IPS-NIHi7 (cell line): ENCODE data around the gene RASAL3.
"Not testable (repeated sequence)": the region's sequence is repeated elsewhere in the genome, so short reads cannot be mapped to it uniquely, and the experiment has no call there.

Experiments used
- DNase-seq: peaks from one replicate; pipeline ENCODE4 v3.0.0; 2012; ENCODE audit warnings: mixed read lengths; ENCODE audit errors: extremely low spot score

Gene RASAL3

DNA sequence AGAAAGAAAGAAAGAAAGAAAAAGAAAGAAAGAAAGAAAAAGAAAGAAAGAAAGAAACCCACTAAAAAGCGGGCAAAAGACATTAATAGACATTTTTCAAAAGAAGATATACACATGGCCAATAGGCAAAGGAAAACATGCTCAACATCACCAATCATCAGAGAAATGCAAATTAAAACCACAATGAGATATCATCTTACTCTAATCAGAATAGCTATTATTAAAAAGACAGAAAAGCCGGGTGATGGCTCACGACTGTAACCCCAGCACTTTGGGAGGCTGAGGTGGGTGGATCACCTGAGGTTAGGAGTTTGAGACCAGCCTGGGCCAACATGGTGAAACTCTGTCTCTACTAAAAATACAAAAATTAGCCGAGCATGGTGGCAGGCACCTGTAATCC lies 9.5 kb upstream of the RASAL3 start:
- not testable (repeated sequence) for DNase-seq

DNA sequence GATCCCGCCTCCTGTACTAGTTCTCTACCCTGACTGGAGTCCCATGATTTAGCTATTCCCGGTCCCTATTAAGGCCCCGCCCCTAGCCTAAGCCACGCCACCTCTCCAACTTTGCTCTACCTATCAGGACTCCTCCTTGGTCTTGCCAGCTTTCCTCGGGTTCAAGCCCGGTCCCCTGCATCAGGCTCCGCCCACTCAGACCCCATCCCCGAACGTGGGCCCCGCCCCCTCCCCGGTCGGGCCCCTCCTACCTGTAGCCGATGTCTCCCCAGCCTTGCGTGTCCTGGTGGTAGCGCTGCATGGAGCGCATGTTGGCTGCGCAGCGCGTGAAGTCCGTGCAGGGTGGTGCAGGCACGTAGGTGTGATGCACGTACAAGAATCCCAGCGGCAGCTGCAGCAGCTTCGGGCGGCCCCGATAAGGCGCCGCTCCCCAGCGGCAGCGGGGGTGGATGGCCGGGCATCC lies 7.3 kb upstream of the RASAL3 start:
- DNase-seq, result no peak

DNA sequence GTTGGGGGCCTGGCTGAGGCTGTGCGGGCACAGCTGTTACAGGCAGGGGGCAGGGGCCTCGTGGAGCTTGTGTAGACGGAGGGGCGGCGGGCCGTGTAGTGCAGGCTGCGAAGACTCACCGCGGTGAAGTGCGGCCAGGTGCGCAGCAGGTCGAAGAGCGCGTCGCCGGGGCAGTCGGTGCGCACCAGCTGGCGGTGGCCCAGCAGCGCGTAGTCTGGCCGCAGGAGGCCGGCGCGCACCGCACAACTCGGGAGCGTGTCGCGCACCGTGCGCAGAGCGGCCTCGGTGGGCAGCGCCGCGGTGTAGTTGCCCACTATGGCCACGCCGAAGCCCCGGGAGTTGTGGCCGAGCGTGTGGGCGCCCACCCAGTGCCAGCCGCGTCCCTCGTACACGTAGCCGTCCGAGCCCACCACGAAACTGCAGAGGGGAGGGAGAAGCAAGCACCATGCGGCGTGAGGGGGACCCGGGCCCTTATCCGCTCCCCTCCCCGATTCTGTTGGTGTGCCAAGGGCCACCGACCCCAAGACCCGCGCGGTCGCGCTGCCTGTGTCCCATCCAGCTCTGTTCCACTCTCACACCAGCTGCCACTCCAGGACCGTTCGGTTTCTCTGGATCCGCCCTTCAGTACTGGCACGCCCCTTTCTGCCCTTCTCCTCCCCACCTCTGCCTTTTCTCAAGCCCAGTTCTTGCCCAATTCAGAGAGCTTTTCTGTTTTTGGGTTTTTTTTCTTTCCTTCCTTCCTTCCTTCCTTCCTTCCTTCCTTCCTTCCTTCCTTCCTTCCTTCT lies 5.4 kb upstream of the RASAL3 start:
- DNase-seq, result no peak

DNA sequence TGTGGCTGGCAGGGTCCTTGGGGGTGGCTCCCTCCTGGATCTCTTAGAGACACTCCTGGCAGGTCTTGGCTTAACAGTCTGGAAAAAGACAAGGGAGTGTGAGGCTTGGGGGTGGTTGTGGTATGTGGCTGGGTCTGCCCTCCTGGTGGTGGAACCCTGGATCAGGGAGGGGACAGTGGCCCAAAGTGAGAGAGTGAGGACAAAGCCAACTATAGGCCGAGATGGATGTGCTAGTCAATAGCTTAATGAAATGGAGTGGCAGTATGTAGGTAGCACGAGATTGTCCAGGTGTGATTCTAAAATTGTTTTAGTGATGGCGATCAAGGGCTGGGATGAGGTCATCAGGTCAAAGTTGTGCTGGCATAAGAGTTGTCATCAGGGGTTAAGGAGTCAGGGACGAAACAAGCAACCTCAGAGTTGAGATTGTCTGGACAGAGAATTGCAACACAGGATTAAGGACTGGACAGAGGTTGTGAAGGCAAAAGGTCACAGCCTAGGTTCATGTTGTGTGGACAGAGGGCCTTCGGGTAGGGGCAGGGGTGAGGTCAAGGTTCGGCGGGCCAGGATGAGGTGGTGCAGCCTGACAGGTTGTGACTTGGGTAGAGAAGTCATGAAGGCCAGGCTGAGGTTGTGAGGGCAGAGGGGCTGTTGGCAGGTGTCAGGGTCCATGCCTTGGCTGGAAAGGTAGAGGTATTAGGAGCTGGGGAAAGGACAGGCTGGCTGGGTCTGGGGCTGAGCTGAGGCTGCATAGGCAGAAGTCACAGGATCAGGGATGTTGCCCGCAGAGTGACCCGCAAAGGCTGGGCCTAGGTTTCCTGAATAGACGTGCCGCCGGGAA lies 4.5 kb upstream of the RASAL3 start:
- no peak for DNase-seq

DNA sequence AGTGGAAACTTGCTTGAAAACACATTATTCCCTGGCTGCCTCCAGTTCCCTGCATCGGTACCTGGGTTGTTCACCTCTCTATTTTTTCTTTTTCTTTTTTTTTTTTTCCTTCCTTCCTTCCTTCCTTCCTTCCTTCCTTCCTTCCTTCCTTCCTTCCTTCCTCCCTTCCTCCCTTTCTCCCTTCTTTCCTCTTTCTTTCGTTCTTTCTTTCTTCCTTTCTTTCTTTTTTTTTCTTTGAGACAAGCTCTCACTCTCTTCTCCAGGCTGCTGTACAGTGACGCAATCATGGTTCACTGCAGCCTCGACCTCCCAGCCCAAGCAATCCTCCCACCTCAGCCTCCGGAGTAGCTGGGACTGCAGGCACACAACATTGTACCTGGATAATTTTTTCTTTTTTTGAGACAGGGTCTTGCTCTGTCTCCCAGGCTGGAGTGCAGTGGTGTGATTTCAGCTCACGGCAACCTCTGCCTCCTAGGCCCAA lies 3.4 kb upstream of the RASAL3 start:
- no peak for DNase-seq

DNA sequence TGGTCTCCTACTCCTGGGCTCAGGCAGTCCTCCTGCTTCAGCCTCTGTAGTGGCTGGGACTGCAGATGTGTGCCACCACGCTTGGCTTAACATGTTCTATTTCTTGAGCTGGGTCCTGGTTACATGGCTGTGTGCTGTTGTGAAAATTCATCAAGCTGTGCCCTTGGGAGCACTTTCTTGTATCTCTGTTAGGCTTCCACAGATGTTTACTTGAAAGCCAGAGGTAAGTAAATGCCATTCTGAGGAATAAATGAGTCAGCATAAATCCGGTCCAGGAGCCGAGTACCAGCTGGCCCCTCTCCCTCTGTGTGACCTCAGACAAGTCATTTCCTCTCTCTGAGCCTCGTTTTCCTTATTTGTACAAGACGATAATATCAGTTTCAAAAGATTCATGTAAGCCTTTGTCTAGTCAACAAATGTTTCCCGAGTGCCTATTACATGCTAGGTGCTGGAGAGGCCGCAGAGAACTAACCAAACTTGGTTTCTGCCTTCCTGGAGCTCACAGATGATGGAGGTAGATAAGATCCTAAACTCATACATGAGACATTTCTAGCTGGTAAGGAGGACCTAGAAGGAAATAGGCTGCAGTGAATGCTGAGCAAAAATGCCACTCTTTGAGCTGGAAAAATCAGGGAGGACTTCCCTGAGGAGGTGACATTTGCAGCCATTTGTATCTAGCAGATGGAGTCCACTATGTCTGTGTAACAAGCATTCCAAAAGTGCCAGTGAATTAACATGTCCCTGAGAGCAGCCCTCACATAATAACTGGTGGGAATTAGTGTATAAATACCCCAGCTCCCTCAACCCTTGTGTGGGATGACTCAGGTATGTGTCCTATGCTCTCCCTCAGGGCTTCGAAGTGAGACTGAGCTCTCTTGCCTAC lies 2.7 kb upstream of the RASAL3 start:
- DNase-seq, result no peak

DNA sequence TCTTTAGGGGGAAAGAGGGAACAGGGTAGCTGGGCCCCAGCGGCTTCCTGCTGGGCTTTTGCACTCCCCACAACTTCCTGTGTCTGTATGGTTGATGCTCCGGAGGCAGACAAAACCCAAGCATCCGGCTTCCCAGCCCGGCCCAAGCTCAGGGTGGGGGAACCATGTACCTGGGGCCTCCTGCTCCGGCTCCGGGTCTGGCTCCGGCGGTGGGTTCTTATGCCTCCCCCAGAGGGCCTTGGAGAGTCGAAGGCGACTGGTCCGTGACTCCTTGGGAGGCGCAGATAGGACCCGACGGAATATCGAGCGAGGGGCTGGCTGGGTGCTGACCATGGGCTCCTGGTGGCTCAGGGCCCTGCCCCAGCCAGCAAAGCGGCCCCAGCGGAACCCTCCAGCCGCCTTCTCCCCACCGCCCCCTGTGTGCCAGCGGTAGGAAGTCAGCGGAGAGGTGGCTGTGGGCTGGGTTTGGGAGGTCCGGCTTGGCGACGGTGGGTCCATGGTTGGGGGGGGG lies 428 bp downstream of the RASAL3 start:
- DNase-seq, result no peak

DNA sequence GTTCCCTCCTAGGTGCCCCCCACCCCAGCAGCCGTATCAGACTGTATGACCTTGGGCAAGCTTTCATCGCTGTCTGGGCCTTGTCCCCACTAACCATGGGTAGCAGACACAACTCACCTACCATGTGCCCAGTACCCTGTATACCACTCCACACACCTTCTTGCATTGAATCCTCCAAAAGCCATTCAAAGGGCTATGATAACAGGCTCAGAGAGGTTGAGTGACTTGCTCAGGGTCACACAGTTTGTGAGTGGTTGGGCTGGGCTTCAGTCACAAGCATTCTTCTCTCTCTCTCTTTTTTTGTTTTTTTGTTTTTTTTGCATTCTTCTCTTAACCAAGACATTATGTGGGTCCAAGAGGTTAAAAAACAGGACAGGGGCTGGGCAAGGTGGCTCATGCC lies 2.6 kb downstream of the RASAL3 start:
- DNase-seq, result no peak

DNA sequence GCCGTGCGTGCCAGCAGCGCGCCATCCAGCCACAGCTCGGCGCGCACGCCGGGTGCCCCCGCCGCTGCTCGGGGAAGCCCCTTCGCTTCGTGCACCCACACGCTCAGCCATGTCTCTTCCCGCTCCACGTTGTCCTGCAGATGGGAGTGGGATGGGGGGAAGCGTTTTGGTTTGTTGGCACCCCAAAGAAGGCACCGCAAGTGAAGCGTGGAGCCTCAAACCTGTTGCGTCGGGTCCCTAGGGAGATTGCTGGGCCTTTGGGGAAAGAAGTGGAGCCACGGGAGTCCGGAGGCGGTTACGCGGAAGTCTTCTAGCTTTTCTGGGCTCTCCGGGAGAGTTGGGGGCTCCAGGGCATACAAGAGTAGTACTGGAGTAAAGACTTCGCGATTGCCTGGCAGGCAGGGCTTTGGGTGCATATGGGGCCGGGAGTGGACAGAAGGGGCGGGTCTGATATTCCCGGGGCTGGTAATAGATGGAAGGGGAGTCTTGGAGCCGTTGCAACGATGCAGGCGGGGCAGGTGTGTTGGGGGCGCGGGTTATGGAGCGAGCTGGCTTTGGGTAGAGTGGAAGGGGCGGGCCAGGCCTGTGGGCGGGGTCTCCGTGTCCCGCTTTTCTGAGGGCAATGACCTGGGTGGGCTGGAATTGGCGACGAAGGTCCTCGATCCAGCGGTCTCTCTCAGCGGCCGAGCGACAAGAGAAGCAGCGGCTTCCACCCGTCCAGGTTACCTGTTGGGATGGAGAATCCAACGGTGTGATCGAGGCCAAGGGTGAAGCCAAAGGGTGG lies 6.5 kb downstream of the RASAL3 start:
- DNase-seq, result no peak

DNA sequence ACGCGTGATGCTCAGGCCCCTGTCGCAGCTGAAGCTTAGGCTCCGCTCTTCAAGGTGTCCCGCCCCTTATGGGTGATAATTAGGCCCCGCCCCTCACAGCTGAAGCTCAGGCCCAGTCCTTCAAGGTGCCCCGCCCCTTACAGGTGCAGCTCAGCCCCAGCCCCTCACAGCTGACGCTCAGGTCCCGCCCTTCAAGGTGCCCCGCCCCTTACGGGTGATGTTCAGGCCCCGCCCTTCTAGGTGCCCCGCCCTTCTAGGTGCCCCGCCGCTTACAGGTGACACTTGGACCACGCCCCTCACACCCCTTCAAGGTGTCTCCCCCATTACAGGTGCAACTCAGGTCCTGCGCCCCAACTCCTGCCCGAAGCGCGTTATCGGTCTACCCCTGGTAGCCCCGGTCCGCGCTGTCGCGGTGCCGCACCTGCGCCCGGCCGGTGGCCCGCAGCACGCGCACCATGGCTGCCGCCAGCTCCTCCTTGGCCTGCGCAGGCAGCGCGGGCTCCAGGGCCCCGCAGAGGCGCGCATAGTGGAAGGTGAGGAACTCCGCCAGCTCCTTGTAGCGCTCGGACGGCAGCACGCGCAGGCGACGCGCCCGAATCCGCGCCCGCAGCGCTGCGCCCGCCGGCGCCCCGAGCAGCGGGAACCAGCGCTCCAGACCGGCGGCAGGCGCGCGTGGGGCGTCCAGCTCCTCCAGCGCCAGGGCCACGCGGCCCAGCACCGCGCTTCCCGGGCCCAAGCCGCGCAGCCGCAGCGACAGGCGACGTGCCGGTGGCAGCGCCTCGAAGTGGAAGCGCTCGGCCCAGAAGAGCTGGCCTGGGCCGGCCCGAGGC lies 7.3 kb downstream of the RASAL3 start:
- DNase-seq, result peak; percentile 92

DNA sequence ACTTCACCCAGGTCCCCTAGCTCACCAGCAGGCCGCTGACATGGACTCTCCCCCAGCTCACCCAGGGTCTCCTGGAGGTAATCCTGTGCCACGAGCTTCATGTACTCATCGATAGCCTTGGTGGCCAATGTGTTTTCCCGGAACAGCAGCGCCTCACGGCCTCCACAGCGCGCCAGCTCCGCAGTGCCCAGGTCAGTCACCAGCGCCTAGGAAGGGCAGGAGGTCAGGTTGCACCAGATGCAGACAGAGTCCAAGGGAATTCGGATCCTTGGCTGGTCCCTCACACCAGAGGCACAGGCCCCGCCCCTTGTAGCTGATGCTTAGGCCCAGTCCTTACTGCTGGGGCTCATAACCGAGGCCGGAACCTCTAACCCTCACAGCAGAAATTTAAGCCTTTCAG lies 7.9 kb downstream of the RASAL3 start:
- no peak for DNase-seq

DNA sequence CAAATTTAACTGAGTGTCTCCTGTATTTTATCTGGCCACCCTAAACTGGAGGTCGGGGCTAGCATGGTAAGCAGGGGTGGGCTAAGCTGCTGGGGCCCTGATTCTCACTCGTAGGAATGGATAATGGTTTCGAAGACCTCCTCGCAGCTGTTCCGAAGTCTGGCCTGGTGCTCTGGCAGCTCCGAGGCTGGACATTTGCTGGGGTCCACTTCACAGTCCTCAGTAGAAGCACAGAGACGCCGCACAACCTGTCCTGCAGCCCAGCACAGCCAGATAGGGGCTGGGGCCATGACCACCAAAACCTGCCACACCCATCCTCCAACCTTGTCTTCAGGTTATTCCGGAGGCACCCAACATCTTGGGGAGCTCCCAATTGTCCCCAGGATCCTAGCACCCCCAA lies 8.3 kb downstream of the RASAL3 start:
- DNase-seq, result no peak

DNA sequence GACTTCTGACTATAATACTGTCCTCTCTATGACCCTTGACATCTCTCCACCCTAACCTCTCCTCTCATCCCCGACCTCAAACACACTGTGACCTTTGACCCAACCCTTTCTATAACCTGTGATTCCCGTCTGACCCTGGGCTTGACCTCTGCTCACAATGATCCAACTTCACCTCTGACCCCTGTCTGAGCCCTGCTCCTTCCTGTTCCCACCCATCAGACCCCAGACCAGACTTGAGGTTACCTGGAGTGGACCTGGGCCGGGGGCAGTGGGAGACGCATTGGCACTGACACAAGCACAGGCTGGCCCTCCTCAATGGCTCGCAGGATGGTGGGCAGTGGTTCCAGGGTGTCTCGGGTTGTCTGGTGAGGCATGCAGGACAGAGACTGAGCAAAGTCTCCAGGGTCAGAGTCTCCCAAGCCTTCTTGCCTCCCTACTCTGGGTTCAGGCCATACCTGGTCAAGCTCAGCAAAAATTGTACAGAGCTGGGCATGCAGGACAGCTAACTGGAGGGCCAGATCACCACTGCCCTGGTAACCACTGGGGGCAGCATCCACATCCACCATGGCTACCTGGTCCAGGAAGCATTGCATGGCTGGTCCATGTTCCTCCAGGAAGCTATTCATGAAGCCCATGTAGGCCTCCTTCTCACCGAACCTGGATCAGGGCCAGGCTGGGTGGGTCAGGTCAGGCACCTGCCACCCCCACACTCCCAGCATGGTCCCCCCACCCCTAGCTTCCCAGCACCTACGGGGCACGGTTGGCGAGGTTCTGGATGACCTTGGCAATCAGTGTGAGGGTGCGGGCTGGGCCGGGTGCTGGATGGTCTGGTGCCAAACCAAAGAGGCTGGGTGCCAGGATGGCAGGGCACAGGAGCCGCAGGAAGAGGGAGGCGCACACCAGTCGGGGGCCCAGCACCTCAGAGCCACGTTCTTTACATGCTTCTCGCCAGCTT lies 10.2 kb downstream of the RASAL3 start:
- DNase-seq, result no peak

DNA sequence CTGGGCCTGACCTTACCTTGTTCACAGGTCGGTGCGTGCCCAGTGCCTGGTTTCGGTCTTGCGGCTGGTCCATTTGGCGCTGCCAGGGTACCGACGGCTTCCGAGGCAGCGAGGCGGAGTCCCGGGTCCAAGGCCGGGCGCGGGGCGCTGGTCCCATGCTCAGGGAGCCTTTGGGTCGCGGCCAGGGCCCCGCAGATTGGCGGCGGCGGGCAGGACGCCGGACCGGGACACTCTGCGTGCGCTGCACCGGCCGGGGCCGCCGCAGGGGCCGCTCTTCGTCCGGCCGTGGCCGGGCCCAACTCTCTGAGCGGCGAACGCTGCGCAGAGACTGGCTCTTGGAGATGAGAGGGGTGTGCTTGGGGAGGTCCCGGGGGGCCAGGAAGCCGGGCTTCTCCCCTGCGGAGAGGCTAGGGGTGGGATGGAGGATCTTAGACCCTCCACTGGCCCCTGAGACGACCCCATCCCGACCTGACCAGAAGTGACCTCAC lies 11.2 kb downstream of the RASAL3 start:
- peak; percentile 65 for DNase-seq

DNA sequence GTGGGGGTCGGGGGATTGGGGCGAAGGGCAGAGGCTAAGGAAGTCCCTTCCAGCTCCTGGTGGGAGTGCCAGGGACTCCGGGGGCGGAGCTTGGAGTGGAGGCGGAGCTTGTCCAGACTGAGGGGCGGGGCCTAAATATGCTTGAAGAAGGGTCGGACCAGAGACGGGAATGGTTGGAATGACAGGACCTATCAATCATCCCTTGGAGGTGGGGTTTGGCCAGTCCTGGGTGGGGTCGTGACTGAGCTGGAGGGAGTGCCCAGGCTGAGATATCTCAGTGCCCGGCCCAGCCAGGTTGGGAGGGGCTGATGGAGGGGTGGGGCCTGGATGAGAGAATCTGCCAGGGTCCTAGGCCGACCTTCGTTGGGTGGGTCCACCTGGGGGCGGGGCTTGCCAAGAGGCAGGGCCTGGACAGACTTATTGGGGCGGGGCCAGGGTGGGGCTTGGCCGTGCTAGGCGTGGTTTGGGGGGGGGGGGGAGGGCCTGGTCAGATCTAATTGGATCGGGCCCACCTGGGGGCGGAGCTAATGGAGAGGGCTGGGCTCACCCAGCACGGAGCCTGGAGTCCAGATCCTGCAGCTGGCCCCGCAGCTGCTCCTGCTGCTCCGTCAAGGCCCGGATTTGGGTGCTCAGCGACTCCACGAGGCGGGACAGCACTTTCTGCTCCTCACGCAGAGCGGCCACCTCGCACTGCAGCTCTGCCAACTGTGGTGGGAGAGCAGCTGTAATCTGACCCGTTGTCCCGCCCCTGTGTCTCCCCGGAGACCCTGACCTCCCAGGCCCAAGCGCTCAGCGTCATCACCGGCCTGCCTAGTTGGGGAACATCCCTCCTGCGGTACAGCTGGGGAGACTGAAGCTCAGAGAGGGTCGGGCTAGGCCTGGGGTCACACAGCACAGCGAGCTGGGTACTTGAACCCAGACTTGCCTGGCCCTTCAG lies 12.0 kb downstream of the RASAL3 start:
- peak; percentile 98 for DNase-seq

DNA sequence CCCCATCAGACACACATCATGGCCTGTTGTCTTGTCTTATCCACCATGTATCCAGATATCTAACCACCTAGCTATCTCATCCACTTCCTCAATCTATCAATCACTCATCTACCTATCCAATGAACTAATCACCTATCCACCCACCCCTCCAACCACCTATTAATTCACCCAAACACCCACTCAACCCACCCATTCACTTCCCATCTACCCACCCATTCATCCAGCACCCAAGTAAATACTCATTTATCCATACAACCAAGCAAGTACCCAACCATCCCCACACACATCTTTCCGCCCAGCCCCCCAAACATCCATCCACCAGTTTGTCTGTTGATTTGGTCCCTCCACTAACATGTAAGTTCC lies 13.8 kb downstream of the RASAL3 start:
- no peak for DNase-seq
